Activated CD4-positive, alpha-beta T cell treated with anti-CD3 and anti-CD28 coated beads for 36 hours (primary cell): ENCODE measurements around the gene RGS11. TPM values are rescaled to one million over a fixed set of nuclear protein-coding genes. Genes with fewer than 3 reads are reported as not detected.
"Not testable (repeated sequence)": the region's sequence is repeated elsewhere in the genome, so short reads cannot be mapped to it uniquely, and the experiment has no call there.

ENCODE experiments used
- ATAC-seq: fragments of 200-7000 bp; cut with Tn5 transposase; one replicate; pipeline ENCODE4 v1.10.0; 2021; ENCODE audit warnings: mild to moderate bottlenecking, moderate library complexity
- CTCF ChIA-PET: fragments of 350-600 bp; sonication (Branson Sonifier 250); formaldehyde crosslinking; loops from one replicate; lab custom pipeline; 2021; ENCODE audit warnings: antibody characterized with exemption; lab: Charles Lee
- POLR2A ChIA-PET: fragments of 350-600 bp; sonication (Branson Sonifier 250); formaldehyde crosslinking; loops from one replicate; lab custom pipeline; 2021; ENCODE audit warnings: antibody characterized with exemption, inconsistent platforms; lab: Charles Lee
- DNase-seq: peaks from one replicate; pipeline ENCODE4 v3.0.0-alpha.2; 2020
- H3K27ac Mint-ChIP-seq: one replicate; pipeline ENCODE4 v1.8.0; 2021; ENCODE audit warnings: mixed read lengths
- H3K27me3 Mint-ChIP-seq: one replicate; pipeline ENCODE4 v1.8.0; 2021; ENCODE audit warnings: mixed read lengths
- H3K36me3 Mint-ChIP-seq: one replicate; pipeline ENCODE4 v1.8.0; 2021; ENCODE audit warnings: low read depth, mixed read lengths
- H3K4me1 Mint-ChIP-seq: one replicate; pipeline ENCODE4 v1.8.0; 2021; ENCODE audit warnings: mixed read lengths
- H3K4me3 Mint-ChIP-seq: one replicate; pipeline ENCODE4 v1.8.0; 2021; ENCODE audit warnings: mild to moderate bottlenecking, moderate library complexity, mixed read lengths
- H3K9me3 Mint-ChIP-seq: one replicate; pipeline ENCODE4 v1.8.0; 2021; ENCODE audit warnings: low read depth, mixed read lengths
- intact Hi-C, 2 experiments: fragments of 100-400 bp; cut with DNase I in 1 of 2; cut with micrococcal nuclease in 1 of 2; formaldehyde crosslinking; loops; one replicate each; pipeline versions ENCODE4 v1.14.2 to v1.15.1; 2022 to 2024; cut with DNase I, micrococcal nuclease
- total RNA-seq, 2 experiments: library from RNA; stranded (reverse); gene quantifications; one replicate each; pipeline ENCODE4 v1.2.3, GENCODE V29; 2021

Gene RGS11
- total RNA-seq, 2 experiments from 2014 or later = 0.11 to 0.12 TPM

GRCh38 chr16:275041-275641 is 603 bp downstream of the RGS11 start:
- CTCF ChIA-PET = no interaction called here
- ATAC-seq (peak; percentile 62), DNase-seq (peak; percentile 34)
- intact Hi-C loops = no loop called here
- no peaks in the 10 kb centered on the region for H3K9me3 Mint-ChIP-seq
- H3K36me3 Mint-ChIP-seq = no peaks in the 10 kb centered on the region
- POLR2A ChIA-PET = no interaction called here
- no peak overlapping the region for H3K27ac Mint-ChIP-seq
- peaks cover 21% of the 10 kb centered on the region for H3K27me3 Mint-ChIP-seq
- peak overlapping the region; percentile 10 for H3K4me3 Mint-ChIP-seq
- H3K4me1 Mint-ChIP-seq = peaks cover 3% of the 10 kb centered on the region

- no peak for ATAC-seq
- Mint-ChIP-seq H3K9me3 (no peaks in the 10 kb centered on the region), H3K4me3 (no peak overlapping the region), H3K36me3 (no peaks in the 10 kb centered on the region), H3K27me3 (peaks cover 15% of the 10 kb centered on the region), H3K4me1 (no peaks in the 10 kb centered on the region), H3K27ac (no peak overlapping the region)
- ChIA-PET POLR2A (no interaction called here), CTCF (no interaction called here)
- intact Hi-C loops = no loop called here
- no peak for DNase-seq
Observed at GRCh38 chr16:273547-274421, 2.0 kb downstream of the RGS11 start.

GRCh38 chr16:272633-273546 is 2.9 kb downstream of the RGS11 start:
- Mint-ChIP-seq H3K27ac (no peak overlapping the region), H3K4me3 (no peak overlapping the region), H3K4me1 (no peaks in the 10 kb centered on the region), H3K9me3 (no peaks in the 10 kb centered on the region), H3K27me3 (peaks cover 14% of the 10 kb centered on the region), H3K36me3 (no peaks in the 10 kb centered on the region)
- ChIA-PET POLR2A (no interaction called here), CTCF (no interaction called here)
- ATAC-seq = no peak
- no peak for DNase-seq
- intact Hi-C loops = no loop called here

GRCh38 chr16:270381-271255 is 5.1 kb downstream of the RGS11 start:
- DNase-seq = no peak
- ChIA-PET POLR2A (no interaction called here), CTCF (no interaction called here)
- no peak for ATAC-seq
- H3K27ac Mint-ChIP-seq = no peak overlapping the region
- H3K36me3 Mint-ChIP-seq = no peaks in the 10 kb centered on the region
- H3K4me3 Mint-ChIP-seq = no peak overlapping the region
- intact Hi-C loops = no loop called here
- H3K27me3 Mint-ChIP-seq = peaks cover 4% of the 10 kb centered on the region
- H3K9me3 Mint-ChIP-seq = no peaks in the 10 kb centered on the region
- H3K4me1 Mint-ChIP-seq = peaks cover 3% of the 10 kb centered on the region

GRCh38 chr16:269061-269796 is 6.5 kb downstream of the RGS11 start:
- CTCF ChIA-PET = no interaction called here
- no peak overlapping the region for H3K27ac Mint-ChIP-seq
- no peaks in the 10 kb centered on the region for H3K9me3 Mint-ChIP-seq
- ATAC-seq (no peak), DNase-seq (no peak)
- intact Hi-C loops = no loop called here
- H3K4me1 Mint-ChIP-seq = peaks cover 3% of the 10 kb centered on the region
- POLR2A ChIA-PET = no interaction called here
- no peaks in the 10 kb centered on the region for H3K36me3 Mint-ChIP-seq
- no peak overlapping the region for H3K4me3 Mint-ChIP-seq
- H3K27me3 Mint-ChIP-seq = peaks cover 1% of the 10 kb centered on the region

- no peaks in the 10 kb centered on the region for H3K27me3 Mint-ChIP-seq
- ATAC-seq = no peak
- H3K4me3 Mint-ChIP-seq = no peak overlapping the region
- ChIA-PET POLR2A (no interaction called here), CTCF (no interaction called here)
- peaks cover 1% of the 10 kb centered on the region for H3K36me3 Mint-ChIP-seq
- no peak overlapping the region for H3K27ac Mint-ChIP-seq
- H3K9me3 Mint-ChIP-seq = no peaks in the 10 kb centered on the region
- peaks cover 3% of the 10 kb centered on the region for H3K4me1 Mint-ChIP-seq
- intact Hi-C loops = no loop called here
- DNase-seq = no peak
Observed at GRCh38 chr16:268141-269053, 7.3 kb downstream of the RGS11 start.

GRCh38 chr16:267562-267961 is 8.2 kb downstream of the RGS11 start:
- intact Hi-C loops, H3K9me3 Mint-ChIP-seq, H3K27ac Mint-ChIP-seq, DNase-seq, H3K4me3 Mint-ChIP-seq, POLR2A ChIA-PET, CTCF ChIA-PET, ATAC-seq, H3K36me3 Mint-ChIP-seq, H3K27me3 Mint-ChIP-seq, H3K4me1 Mint-ChIP-seq: not testable (repeated sequence)

GRCh38 chr16:266258-267164 is 9.2 kb downstream of the RGS11 start:
- H3K27me3 Mint-ChIP-seq = no peaks in the 10 kb centered on the region
- no peak overlapping the region for H3K4me3 Mint-ChIP-seq
- POLR2A ChIA-PET = no interaction called here
- H3K36me3 Mint-ChIP-seq = peaks cover 2% of the 10 kb centered on the region
- CTCF ChIA-PET = interaction anchor here (0.7 kb wide), 1 partner anchor 17 kb away, joined by 4 read pairs; the partner anchor contains the start of gene PDIA2
- peaks cover 3% of the 10 kb centered on the region for H3K4me1 Mint-ChIP-seq
- DNase-seq (no peak), ATAC-seq (no peak)
- H3K9me3 Mint-ChIP-seq = no peaks in the 10 kb centered on the region
- intact Hi-C loops = no loop called here
- H3K27ac Mint-ChIP-seq = no peak overlapping the region

- peaks cover 2% of the 10 kb centered on the region for H3K36me3 Mint-ChIP-seq
- ChIA-PET CTCF (no interaction called here), POLR2A (no interaction called here)
- no peaks in the 10 kb centered on the region for H3K27me3 Mint-ChIP-seq
- H3K9me3 Mint-ChIP-seq = no peaks in the 10 kb centered on the region
- intact Hi-C loops = no loop called here
- ATAC-seq = peak; percentile 51
- peak; percentile 41 for DNase-seq
- peaks cover 3% of the 10 kb centered on the region for H3K4me1 Mint-ChIP-seq
- H3K27ac Mint-ChIP-seq = no peak overlapping the region
- H3K4me3 Mint-ChIP-seq = no peak overlapping the region
Observed at GRCh38 chr16:265711-266110, 10.0 kb downstream of the RGS11 start.
